Activated gamma-delta T cell (primary cell): Measurements from ENCODE around the gene PPP1R37.
A peak's percentile ranks its signal among the peaks of the same experiment; 100 is the strongest.

Experiments used
- DNase-seq: peaks from one replicate; lab custom pipeline; 2025; lab: John Stamatoyannopoulos, UW

Gene PPP1R37

DNA sequence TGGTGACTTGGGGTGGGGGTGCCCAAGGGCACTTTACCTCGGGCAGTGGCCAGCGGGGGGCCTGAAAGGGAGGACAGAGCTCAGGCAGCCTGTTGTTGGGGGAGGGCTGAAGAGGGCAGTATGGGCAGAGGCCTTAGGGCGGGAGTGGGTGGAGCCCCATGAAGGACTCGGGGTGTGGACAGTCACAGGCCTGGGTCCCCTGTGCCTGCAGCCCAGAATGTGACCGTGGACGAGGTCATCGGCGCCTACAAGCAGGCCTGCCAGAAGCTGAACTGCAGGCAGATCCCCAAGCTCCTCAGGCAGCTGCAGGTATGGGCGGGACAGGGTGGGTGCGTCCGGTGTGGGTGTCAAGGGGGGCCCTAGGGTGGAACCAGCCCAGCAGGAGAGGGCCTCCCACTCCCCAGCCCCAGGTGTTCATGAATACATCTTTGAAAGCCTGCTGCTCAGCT lies 45.3 kb downstream of the PPP1R37 start:
- DNase-seq: no peak

DNA sequence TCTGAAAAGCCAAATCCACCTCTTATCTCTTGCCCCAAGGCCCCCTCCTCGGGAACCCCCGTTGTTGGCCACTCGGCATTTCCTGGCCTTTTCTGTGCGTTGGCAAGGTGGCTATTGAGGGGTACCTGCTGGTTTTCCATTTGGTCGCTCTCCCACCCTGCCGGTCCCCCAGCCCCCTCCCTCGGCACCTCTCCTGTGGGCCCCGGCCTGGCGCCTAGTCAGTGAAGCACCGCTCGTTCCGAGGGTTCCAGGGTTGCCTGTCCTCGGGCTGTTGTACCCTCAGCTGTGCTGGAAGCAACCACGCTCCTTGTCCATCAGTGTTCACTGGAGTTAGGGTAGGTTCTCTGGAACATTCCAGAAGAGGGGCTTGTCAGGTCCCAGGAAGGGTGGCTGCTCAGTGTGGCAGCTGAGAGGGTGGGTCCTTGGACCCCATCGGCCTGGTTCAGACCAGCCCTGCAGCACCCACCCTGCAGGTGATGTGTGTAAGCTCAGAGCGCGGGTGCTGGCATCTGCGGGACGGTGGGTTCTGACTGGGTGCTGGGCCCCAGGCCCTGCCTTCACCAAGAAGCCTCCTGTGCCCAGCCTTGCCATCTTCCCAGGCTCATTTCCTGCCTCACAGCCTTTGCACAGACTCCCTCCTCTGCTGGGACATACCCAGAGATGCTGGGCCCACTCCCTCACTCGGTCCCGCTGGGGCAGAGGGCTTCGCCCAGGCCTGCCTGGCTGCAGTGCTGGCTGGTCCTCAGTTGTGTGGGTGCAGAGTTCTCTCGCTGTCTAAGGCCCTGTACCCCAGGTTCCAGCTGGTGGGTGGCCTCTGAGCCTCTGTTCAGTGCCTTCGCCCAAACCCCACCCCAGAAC lies 46.5 kb downstream of the PPP1R37 start:
- no peak for DNase-seq

DNA sequence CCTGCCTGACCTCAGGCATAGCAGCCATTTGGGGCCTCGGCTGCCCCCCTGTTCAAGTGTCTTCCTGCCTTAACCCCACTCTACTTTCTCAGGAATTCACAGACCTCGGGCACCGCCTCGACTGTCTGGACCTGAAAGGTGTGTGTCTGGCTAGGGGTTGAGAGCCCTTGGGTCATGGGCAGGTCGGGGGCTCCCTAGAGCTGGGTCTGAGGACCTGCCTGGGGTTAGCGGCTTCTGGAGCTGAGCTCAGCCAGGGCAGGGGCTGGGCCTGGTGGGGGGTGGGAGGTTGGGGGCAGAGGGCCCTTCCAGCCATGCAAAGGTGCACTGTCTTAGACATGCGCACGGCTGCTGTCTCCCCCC lies 47.1 kb downstream of the PPP1R37 start:
- DNase-seq: no peak

DNA sequence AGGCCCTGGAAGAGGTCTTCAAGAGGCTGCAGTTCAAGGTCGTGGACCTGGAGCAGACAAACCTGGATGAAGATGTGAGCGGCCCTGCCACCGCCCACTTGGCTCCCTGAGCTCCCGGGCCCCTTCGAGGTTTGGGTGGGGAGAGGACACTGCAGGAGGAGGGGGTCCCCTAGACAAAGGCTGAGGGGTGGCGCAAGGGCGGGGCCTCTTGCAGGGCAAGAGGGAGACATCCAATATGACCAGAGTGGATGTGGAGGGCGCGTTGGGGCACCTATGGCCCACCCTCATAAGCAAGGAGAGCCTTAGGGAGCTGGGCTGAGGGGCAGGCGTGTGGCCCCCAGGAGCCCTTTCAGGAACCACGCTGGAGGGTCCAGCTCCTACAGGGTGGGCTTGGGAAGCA lies 47.6 kb downstream of the PPP1R37 start:
- no peak for DNase-seq

DNA sequence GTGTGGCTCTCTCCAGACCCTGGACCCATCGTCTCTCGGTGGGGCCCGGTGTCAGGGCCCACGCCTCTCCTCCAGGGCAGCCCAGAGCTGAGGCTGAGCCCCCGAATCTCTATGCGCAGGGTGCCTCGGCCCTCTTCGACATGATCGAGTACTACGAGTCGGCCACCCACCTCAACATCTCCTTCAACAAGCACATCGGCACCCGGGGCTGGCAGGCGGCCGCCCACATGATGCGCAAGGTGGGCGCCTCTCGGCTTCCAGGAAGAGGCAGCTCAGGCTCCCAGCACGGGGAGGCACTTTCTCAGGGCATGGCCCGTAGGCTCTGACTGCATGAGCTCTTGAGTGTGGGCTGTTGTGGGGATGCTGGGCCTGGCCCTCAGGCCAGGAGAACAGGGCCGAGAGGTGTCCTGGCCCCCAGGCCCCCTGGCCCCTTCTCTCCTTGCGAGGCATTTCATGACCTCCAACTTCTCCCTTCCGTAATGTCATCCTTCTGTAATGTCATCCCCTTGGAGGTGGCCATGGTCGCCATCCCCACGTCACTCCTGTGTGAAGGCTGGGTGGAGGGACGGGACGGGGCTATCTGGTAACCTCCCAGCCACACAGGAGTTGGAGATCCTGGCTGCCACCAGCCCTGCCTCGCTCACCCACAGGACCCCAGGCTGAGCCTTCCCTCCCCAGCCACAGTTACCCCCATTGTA lies 48.4 kb downstream of the PPP1R37 start:
- DNase-seq: no peak

DNA sequence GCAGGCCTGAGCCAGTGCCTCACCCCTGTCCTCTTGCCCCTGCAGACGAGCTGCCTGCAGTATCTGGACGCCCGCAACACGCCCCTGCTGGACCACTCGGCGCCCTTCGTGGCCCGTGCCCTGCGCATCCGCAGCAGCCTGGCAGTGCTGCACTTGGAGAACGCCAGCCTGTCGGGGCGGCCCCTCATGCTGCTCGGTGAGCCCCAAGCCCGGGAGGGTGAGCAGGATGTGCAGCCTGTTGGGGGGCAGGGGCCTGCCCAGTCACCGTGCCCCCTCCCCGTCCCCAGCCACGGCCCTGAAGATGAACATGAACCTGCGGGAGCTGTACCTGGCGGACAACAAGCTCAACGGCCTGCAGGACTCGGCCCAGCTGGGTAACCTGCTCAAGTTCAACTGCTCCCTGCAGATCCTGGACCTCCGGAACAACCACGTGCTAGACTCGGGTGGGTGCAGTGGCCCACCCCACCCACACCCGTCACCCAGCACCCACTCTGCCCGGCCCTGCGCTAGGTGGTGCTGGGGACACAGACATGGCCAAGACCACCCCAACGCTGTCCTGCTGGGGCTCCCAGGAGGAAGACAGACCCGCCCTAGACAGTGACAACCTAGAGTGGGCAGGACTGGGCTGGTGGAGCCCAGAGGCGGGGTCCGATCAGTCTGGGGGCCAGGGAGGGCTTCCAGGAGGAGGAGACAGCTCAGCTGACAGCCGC lies 49.2 kb downstream of the PPP1R37 start:
- no peak for DNase-seq

DNA sequence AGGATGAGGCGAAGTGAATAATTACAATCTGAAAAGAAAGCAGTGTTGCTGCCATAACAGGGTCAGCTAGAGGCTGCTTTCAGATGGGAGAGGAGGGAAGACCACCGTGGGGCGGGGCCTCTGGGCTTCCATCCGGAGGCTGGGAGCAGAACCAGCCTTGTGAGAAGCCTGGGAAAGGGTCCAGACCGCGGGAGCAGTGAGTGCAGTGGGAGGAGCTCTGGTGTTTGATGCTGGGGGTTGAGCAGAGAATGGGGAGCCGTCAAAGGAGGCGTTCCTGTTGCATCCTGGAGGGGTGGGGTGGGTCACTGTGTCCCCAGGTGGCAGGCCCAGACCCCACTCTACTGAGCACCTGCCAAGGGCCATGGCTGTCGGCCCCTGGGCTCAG lies 49.7 kb downstream of the PPP1R37 start:
- no peak for DNase-seq

DNA sequence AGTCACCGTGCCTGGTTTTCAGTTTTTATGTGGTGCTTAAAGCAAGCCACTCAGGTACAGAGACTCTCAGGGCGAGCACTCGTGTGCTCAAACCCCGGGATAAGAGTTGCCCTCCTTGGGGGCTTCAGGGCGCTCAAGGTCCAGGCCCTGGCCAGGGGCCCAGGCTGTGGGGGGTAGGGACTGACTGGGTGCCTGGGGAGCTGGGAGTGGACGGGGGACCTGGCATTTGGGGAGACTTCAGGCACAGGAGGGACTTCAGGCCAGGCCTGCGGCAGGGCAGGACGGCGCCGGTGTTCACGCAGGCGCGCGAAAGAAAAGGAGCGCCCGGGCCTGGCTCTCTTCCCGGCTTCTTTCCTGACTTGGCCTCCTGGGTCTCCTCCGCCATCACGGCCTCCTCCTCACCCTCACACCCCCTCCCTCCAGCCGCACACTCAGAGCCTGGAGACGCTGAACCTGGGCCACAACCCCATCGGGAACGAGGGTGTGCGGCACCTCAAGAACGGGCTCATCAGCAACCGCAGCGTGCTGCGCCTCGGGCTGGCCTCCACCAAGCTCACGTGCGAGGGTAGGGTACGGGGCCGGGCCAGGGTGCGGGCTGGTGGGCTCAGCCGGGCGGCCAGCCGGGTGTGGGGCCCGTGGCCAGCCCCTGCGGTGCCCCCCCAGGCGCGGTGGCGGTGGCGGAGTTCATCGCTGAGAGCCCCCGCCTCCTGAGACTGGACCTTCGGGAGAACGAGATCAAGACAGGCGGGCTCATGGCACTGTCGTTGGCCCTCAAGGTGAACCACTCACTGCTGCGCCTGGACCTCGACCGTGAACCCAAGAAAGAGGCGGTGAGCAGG lies 51.7 kb downstream of the PPP1R37 start:
- no peak for DNase-seq

DNA sequence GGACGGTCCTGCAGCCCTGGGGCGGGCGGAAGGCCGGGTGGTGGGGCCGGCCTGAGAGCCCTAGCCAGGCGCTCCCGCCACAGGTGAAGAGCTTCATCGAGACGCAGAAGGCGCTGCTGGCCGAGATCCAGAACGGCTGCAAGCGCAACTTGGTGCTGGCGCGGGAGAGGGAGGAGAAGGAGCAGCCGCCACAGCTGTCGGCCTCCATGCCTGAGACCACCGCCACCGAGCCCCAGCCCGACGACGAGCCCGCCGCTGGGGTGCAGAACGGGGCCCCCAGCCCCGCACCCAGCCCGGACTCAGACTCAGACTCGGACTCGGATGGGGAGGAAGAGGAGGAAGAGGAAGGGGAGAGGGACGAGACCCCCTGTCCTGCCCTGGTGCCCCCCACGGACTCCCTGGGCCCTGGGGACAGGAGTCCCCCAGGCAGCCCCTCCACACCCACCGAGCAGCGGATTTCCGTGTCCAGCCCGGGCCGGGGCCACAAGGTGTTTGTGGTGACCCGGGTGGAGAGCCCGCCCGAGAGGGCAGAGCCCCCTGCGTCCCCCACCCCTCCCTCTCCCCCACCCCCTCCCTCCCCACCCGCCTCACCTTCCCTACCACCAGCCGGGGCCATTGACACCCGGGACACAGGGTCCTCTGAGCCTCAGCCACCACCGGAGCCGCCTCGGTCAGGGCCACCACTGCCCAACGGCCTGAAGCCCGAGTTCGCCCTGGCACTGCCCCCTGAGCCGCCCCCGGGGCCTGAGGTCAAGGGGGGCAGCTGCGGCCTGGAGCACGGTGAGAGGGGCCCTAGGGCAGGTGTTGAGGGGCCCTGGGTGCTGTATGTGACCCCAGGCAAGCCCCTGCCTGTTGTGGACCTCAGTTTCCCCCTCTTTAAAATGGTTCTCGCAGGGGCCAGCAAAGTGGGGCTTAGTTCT lies 52.6 kb downstream of the PPP1R37 start:
- DNase-seq: no peak

DNA sequence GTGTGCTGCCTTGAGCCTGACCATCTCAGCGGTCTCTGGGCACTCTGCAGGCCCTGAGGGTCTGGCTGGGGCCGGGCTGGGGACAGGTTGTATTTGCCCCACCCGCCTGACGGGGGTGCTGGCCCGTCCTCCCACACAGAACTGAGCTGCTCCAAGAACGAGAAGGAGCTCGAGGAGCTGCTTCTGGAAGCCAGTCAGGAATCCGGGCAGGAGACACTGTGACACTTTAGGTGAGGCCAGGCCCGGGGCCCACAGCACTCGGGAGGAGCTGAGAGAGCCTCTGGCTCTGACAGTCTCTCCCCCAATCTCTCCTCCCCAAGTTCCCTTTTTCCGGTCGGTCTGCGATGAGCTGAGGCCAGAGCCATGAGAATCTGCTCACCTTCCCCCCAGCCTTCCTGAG lies 53.3 kb downstream of the PPP1R37 start:
- DNase-seq: no peak

DNA sequence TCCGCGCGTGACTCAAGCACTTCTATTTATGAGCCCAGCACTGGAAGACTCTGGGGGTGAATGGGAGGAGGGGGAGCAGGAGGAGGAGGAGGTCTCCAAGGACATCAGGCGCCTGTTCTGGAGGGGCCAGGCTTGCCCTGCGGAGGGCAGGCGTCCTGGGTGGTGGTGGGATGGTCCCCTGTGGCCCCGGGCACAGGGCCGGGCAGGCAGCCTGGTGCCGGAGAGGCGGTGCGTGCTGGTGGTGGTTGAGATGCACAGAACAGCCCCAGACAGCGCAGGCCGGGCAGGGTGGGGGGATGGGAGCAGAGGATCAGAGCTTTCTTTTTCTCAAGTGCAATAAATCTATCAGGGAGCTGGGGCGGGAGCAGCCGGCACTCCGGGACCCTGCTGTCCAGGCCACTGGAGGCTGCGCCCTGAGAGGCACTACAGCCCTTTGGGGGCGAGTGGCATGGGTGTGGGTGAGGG lies 53.8 kb downstream of the PPP1R37 start:
- DNase-seq: no peak

DNA sequence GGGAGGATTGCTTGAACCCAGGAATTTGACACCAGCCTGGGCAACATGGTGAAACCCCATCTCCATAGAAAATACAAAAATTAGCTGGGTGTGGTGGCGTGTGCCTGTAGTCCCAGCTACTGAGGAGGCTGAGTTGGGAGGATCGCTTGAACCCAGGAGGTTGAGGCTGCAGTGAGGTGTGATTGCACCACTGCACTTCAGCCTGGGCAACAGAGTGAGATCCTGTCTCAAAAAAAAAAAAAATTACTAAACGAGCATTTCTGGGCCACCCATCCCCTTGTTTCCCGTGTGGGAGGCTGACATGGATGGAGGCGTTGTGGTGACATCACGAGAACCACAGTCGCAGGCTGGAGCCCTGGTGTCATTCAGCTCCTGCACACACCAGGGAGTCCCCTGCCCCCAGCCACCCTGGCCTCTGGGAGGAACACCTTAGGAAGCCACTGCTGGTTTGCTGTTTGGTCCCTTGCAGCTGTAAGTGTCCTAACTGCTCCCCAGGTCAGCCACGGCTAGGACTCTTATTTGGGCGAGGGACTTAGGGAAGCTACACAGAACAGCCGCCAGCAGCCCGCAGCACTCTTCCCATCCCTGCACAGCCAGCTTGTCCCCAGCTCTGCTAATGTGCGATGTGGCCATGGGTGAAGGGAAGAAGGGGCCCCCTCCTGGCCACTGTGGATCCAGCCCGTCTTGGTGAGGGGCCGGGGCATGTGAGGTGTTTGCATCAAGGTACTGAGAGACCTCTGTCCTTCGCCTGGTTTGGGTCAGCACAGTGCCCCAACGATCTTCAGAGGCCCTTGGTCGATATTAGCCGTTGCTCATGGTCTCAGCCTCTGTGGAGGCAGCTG lies 55.1 kb downstream of the PPP1R37 start:
- no peak for DNase-seq

DNA sequence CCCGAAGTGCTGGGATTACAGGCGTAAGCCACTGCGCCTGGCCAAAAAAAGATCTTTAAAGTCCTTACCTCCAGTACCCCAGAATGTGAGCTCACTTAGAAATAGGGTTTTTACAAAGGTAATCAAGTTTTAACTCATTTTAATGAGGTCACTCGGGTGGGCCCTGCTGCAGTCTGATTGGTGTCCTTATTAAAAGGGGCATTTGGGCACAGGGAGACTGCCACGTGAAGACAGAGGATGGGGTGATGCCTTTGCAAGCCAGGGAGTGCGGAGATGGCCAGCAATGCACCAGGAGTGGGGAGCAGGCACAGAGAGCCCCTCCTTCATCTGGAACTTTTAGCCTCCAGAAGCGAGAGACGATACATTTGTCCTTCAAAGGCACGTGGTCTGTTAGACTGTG lies 56.1 kb downstream of the PPP1R37 start:
- DNase-seq: no peak

DNA sequence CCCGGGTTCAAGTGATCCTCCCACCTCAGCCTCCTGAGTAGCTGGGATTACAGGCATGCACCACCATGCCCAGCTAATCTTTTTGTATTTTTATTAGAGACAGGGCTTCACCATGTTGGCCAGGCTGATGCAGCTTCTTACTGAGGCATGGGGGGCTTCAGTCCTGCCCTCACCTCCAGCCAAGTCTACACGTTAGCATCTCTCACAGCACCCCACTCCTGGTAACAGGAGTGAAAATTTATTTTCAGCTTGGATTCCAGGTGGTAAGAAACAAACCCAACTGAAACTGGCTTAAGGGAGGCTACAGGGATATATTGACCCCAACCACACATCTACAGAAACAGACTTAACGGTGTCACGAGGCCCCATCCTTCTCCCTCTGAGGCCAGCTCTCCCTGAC lies 57.2 kb downstream of the PPP1R37 start:
- no peak for DNase-seq

DNA sequence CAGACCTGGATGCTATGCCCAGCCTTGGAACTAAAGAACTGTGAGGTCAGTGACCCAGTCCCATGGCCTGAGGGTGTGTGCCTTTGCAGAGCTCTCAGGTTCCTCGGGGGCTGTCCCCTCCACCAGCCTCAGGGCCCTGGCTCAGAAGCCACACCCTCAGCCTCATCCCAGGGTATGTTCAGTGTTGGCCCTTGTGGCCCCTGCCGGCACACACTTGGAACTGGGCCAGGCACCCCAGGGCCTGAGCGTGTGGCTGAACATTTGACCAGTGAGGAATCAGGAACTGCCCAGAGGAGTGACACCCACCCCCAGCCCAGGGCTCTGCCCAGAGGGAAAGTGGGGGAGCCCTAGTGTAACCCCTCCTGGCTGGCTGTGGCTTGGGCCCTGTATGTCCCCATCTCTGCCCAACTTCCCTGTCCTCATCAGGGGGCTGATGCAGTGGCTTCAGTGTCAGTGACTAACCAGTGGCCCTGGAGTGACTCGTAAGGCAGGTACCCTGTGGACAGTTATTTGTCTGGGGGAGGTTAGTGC lies 57.8 kb downstream of the PPP1R37 start:
- DNase-seq: no peak

DNA sequence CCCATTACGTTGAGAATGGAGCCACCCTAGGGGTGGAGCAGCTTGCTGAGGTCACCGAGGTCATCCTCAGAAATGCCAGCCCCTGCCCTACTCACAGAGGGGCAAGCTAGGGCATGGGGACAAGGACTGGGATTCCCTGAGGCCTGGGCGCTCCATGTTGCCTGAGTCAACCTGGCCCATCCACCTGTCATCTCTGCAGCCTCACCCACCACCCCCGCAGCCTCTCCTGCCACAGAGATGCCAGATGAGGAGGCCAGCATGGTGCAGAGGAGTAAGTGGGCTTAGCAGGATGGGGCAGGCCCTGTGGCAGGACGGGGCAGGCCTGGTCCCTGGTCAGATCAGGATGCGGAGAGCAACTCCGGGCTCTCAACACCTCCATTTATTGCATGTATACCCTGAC lies 58.3 kb downstream of the PPP1R37 start:
- DNase-seq: no peak

DNA sequence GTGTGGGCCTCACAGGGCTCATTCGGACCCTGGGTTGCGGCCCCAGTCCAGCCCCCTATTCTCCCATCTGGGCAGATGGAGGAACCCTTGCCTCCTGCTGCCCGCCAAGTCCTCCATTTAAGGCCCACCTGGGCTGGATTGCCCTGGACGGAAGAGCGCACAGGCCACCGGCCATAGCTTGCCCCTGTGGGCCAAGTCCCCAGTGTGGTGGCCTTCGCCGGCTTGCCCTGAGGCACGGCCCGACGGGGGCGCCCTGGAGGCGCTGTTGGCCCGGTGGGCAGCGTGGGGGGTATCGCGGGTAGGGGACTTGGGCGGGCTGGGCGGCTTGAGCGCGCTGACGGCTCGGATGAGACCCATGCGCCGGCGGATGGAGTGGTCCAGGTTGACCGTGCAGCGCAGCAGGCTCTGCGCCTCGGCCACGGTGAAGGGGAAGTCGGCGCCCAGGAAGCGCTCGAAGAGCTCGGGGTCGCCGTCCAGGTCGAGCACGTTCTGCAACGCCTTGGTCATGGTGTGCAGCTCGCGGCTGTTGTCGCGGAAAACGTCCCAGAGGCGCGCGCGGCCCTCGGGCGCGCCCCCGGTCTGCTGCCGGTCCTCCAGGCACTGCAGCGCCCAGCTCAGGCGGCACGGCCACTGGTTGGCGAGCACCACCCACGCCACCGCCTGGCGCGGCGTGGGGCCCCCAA lies 59.0 kb downstream of the PPP1R37 start:
- no peak for DNase-seq

DNA sequence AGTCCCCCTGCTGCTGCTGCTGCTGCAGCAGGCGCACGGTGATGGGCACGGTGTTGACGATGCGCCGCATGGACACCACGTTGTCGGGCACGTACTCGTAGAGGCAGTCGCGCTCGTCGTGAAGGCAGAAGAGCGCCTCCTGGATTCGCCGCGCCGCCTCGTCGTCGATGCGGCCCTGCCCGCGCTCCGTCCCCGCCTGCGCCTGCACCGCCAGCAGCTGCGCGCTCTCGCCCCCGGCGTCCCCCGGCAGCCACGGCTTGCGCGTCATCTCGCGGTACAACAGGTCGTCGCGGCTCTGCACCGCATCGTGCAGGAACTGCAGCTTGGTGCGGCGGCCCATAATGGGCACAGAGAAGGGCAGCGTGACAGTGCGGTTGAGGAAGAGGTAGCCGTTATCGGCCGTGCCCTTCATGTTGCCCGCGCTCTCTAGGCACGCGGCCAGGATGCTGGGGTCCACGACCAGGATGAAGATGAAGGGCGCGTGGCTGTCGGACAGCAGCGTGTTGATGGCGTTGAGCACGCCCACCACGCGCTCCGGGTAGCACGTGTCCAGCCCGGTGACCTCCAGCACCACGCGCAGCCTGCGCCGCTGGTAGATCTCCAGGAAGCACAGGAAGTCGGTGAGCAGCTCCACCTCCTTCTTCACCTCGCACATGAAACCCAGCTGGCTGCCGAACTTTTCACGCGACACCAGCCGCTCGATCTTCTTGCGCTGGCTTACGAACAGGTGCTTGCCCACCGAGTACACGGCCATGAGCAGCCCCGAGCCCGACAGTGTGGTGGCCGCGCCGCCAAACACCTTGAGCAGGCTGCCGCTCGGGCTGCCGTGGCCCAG lies 59.7 kb downstream of the PPP1R37 start:
- DNase-seq: peak; percentile 37
